Heart left ventricle (tissue), 13 donors: ENCODE measurements around the gene LIN28A.

Experiments used
- CTCF ChIP-seq, 12 donors: fragments of 200-600 bp; sonication (generic) in 4 of 12; IDR thresholded peaks; one replicate each; pipeline versions ENCODE4 v1.5.0 to v1.8.0; 2018 to 2022; ENCODE audit warnings: antibody characterized with exemption in 12 of 12, mild to moderate bottlenecking in 5 of 12
- POLR2A ChIP-seq, 2 donors: fragments of 450-650 bp; IDR thresholded peaks; one replicate each; pipeline ENCODE4 v1.6.1; 2017; ENCODE audit warnings: antibody characterized with exemption in 2 of 2, mild to moderate bottlenecking in 2 of 2, moderate library complexity in 2 of 2
- donor health status: ischemic (EF 13 %, LVEDD 7.1; RV severe dilation, severe dysfunction).
- donor health status: DM: no; HTN: yes; CAD: no.
- donor health status: DM: no; HTN: no; CAD: no.
- donor health status: ischemic (EF 25% LVEDD 6.9; RV normal size, moderate dysfunction).
- donor health status: ischemic (EF 25% LVEDD 5.7; RV mildly dilated, moderate dysfunction).
- donor health status: ischemic (EF 35%, LVEDD 5.7; RV mildly dilated, moderate dysfunction).
- donor health status: nonischemic (EF 11% LVEDD 7.7; RV severe dilation, severe dysfunction).
- donor health status: DM: yes; HTN: yes; CAD: no.
- donor health status: PGD.
- donor health status: ischemic (EF 29% LVEDD 5.4; RV normal size, mild dysfunction).
- donor health status: nonischemic (EF 23%, LVEDD 6.1; RV moderate dilation, normal function).

- TF ChIP-seq CTCF (IDR thresholded peaks at IDR 0.05) (no peak), POLR2A (IDR thresholded peaks at IDR 0.05) (no peak)
Observed at GRCh38 chr1:26474818-26475217, 64.2 kb downstream of the LIN28A start.
